ENCODE data around the gene RNF141. TPM values are rescaled to one million over a fixed set of nuclear protein-coding genes. Genes with fewer than 3 reads are reported as not detected.

RNF141 gene
- total RNA-seq, 2 donors from 2014 or later, result 20.2 to 23.1 TPM

- ATAC-seq (no peak), DNase-seq (no peak)
- intact Hi-C loops (cut with DNase I), result no loop called here
- Histone ChIP-seq H3K36me3 (replicated peaks in 1 of 2; ENCODE audit: insufficient read depth in 1 of 2, low read depth in 2 of 2) (peaks cover 0 to 6% of the 10 kb centered on the region in 2 donors), H3K27ac (no peak overlapping the region), H3K4me3 (no peak overlapping the region), H3K9me3 (no peaks in the 10 kb centered on the region), H3K4me1 (no peaks in the 10 kb centered on the region), H3K27me3 (no peaks in the 10 kb centered on the region)
- TF ChIP-seq POLR2A (IDR thresholded peaks at IDR 0.05), result no peak
- no peak for TF ChIP-seq CTCF (IDR thresholded peaks at IDR 0.05)
Measured at GRCh38 chr11:10533323-10533722, 7.7 kb downstream of the RNF141 start.

- Histone ChIP-seq H3K4me1 (no peaks in the 10 kb centered on the region), H3K4me3 (no peak overlapping the region), H3K36me3 (replicated peaks in 1 of 2; ENCODE audit: insufficient read depth in 1 of 2, low read depth in 2 of 2) (peaks cover 0 to 6% of the 10 kb centered on the region in 2 donors), H3K9me3 (no peaks in the 10 kb centered on the region), H3K27ac (no peak overlapping the region), H3K27me3 (no peaks in the 10 kb centered on the region)
- WGBS, 2 donors, result 75 to 76% methylated on average over 2 of the region's 2 CpGs
- DNase-seq (no peak), ATAC-seq (no peak)
- TF ChIP-seq POLR2A (IDR thresholded peaks at IDR 0.05), result no peak
- no peak for TF ChIP-seq CTCF (IDR thresholded peaks at IDR 0.05)
- intact Hi-C loops (cut with DNase I), result no loop called here
Measured at GRCh38 chr11:10532526-10532925, 8.5 kb downstream of the RNF141 start.

DNA sequence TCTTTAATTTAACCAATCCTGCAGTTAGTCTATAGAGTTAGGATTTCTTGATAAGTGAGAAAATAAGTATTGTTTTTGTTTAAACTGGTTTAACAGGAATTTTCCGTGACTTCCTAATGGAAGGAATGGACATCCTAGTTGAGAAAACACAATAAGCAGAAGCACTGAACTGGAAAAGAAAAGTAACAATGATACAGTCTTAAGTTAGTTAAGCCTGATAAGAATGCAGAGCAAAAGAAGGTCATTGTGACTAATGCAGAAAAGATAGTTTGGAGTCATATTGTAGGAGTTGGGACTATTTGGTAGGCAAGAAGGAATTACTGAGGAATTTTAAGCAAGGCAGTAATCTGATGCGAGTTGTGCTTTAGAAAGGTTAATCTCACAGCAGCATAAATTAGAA, 11.7 kb downstream of the RNF141 start:
- Histone ChIP-seq H3K4me3 (no peak overlapping the region), H3K36me3 (replicated peaks in 1 of 2; ENCODE audit: insufficient read depth in 1 of 2, low read depth in 2 of 2) (peaks cover 0 to 10% of the 10 kb centered on the region in 2 donors), H3K9me3 (no peaks in the 10 kb centered on the region), H3K27ac (no peak overlapping the region), H3K27me3 (no peaks in the 10 kb centered on the region), H3K4me1 (no peaks in the 10 kb centered on the region)
- ATAC-seq, result no peak
- intact Hi-C loops (cut with DNase I), result no loop called here
- TF ChIP-seq POLR2A (IDR thresholded peaks at IDR 0.05) (no peak), CTCF (IDR thresholded peaks at IDR 0.05) (no peak)
- WGBS, 2 donors, result 86 to 91% methylated on average over 2 of the region's 2 CpGs
- no peak for DNase-seq

- TF ChIP-seq POLR2A (IDR thresholded peaks at IDR 0.05) (no peak), CTCF (IDR thresholded peaks at IDR 0.05) (no peak)
- ATAC-seq (no peak), DNase-seq (no peak)
- intact Hi-C loops (cut with DNase I), result no loop called here
- Histone ChIP-seq H3K27ac (no peak overlapping the region), H3K36me3 (replicated peaks in 1 of 2; ENCODE audit: insufficient read depth in 1 of 2, low read depth in 2 of 2) (peaks cover 0 to 10% of the 10 kb centered on the region in 2 donors), H3K9me3 (no peaks in the 10 kb centered on the region), H3K27me3 (no peaks in the 10 kb centered on the region), H3K4me1 (no peaks in the 10 kb centered on the region), H3K4me3 (no peak overlapping the region)
Measured at GRCh38 chr11:10528121-10528520, 12.9 kb downstream of the RNF141 start.

DNA sequence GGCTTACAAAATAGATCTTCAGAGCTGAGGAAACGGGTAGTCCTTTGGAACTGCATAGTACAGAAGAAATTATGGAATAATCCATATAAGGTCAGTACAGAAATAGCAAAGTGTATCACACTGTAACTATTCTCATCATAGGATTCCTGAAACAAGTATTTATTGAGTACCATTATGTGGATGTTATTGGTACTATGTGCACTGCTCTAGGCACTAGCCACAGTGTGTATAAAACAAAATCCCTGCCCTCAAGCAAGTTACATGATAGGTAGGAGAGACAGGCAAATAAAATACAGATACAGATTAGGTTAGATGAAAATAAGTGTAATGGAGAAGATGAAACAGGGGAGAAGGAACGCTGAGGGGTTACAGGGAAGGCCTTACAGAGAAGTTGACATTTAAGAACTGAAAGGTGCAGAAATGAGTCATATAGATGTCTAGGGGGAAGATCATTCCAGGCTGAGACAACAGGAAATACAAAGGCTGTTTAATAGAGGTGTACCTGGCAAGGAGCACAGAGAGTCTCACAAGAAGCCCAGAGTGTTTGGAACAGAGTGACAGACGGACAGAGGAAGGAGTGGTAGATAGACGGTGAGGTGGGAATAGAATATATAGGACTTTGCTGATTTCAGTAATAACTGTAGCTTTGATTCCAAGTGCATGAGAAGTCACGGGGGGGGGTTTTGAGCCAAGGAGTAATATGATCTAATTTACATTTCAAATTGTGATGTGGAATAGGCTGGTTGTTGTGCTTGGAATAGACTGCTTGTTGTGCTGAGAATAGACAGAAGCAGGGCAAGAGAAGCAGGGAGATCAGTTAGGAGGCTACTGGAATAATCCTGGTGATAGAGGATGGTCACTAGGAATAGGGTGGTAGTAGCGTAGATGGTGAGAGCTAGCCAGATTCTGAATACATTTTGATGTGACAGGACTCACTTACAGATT, 13.7 kb downstream of the RNF141 start:
- Histone ChIP-seq H3K9me3 (no peaks in the 10 kb centered on the region), H3K27me3 (no peaks in the 10 kb centered on the region), H3K4me3 (no peak overlapping the region), H3K4me1 (no peaks in the 10 kb centered on the region), H3K27ac (no peak overlapping the region), H3K36me3 (replicated peaks in 1 of 2; ENCODE audit: insufficient read depth in 1 of 2, low read depth in 2 of 2) (peaks cover 0 to 9% of the 10 kb centered on the region in 2 donors)
- DNase-seq, result no peak
- TF ChIP-seq CTCF (IDR thresholded peaks at IDR 0.05) (no peak), POLR2A (IDR thresholded peaks at IDR 0.05) (no peak)
- ATAC-seq, result no peak
- intact Hi-C loops (cut with DNase I), result no loop called here
- WGBS, 2 donors, result 79 to 81% methylated on average over 6 of the region's 6 CpGs
